ENCODE data around the gene TGOLN2.
"Not testable (repeated sequence)": the region's sequence is repeated elsewhere in the genome, so short reads cannot be mapped to it uniquely, and the experiment has no call there.

Gene TGOLN2

GRCh38 chr2:85340034-85340892 is 12.5 kb upstream of the TGOLN2 start:
- no peak for DNase-seq (ENCODE audit: low read depth)

- no peak for DNase-seq (ENCODE audit: low read depth)
Observed at GRCh38 chr2:85334928-85335327, 7.1 kb upstream of the TGOLN2 start.

GRCh38 chr2:85333877-85334276 is 6.1 kb upstream of the TGOLN2 start:
- DNase-seq (ENCODE audit: low read depth), result not testable (repeated sequence)

DNA sequence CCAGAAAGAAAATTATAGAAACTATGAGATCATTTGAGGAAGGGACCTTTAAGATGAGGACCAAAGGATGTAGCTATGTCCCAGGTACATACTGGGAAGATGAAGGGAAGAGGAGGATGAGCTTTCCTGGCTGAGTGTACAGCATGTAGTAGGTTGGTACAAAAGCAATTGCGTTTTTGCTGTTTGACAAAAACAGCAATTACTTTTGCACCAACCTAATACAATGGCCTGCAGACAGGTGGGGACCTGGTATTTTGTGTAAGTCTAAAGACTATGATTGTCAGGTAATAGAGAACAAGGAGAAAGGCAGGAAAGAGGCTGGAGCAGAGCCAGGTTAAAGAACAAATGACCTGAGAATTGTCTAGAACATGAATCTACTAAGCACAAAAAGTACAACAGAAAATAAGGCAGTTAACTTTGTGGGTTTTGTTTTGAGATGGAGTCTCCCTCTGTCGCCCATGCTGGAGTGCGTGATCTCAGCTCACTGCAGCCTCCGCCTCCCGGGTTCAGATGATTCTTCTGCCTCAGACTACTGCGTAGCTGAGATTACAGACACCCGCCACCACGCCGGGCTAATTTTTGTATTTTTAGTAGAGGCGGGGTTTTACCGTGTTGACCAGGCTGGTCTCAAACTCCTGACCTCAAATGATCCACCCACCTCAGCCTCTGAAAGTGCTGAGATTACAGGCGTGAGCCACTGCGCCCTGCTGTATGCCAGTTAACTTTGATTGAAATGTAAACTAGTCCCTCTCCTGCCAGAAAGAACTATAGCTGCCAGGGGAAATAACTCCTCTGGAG is 3.2 kb upstream of the TGOLN2 start:
- DNase-seq (ENCODE audit: low read depth), result no peak

DNA sequence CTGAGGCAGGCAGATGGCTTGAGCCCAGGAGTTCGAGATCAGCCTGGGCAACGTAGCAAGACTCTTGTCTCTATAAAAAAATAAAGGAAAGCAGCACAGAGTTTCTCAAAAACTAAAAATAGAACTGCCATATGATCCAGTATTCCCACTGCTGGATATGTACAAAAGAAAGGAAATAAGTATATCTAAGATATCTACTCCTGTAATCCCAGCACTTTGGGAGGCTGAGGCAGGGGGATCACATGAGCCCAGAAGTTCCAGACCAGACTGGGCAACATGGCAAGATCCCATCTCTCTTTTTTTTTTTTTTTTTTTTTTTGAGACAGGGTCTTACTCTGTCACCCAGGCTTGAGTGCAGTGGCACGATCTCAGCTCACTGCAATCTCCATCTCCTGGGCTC is 1.9 kb upstream of the TGOLN2 start:
- not testable (repeated sequence) for DNase-seq (ENCODE audit: low read depth)

DNA sequence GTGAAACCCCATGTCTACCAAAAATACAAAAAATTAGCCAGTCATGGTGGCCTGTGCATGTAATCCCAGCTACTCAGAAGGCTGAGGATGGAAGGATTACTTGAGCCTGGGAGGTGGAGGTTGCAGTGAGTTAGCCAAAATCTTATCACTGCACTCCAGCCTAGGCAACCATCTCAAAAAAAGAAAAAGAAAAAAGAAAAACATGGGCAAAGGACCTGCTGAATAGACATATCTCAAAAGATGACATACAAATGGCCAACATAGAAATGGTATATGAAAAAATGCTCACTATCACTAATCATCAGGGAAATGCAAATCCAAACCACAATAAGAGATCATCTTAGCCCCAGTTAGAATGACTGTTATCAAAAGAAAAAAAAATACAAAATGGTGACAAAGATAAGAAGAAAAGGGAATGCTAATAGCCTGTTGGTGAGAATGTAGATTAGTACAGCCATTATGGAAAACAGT is 1.4 kb upstream of the TGOLN2 start:
- DNase-seq (ENCODE audit: low read depth), result no peak

GRCh38 chr2:85327160-85327821 is 498 bp downstream of the TGOLN2 start:
- peak; percentile 24 for DNase-seq (ENCODE audit: low read depth)

- DNase-seq (ENCODE audit: low read depth), result peak; percentile 21
Observed at GRCh38 chr2:85326406-85327159, 1.2 kb downstream of the TGOLN2 start.

GRCh38 chr2:85325466-85325811 is 2.4 kb downstream of the TGOLN2 start:
- DNase-seq (ENCODE audit: low read depth), result no peak

- DNase-seq (ENCODE audit: low read depth), result no peak
Observed at GRCh38 chr2:85324639-85325465, 2.9 kb downstream of the TGOLN2 start.

- DNase-seq (ENCODE audit: low read depth), result not testable (repeated sequence)
Observed at GRCh38 chr2:85323988-85324367, 3.8 kb downstream of the TGOLN2 start.

- no peak for DNase-seq (ENCODE audit: low read depth)
Observed at GRCh38 chr2:85323351-85323987, 4.3 kb downstream of the TGOLN2 start.

DNA sequence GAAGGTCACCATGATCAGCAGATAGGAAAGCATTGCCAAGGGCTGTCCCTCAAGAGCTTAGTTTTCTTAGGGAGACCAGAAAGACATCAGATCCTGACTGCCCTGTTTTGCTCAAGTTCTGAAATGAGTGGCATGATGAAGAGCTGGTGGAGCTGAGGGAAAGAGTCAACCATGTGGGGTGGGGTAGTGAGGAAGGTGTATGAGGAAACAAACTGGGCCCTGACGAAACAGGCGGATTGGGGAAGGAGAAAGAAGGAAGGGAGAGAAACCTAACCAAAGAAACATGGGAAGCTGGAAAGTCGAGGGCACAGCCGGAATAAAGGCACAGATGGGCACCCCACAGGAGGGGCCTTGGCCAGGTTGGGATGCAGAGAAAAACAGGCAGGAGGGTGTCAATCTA is 8.0 kb downstream of the TGOLN2 start:
- no peak for DNase-seq (ENCODE audit: low read depth)

- DNase-seq (ENCODE audit: low read depth), result no peak
Observed at GRCh38 chr2:85318222-85319074, 9.3 kb downstream of the TGOLN2 start.

GRCh38 chr2:85315921-85316320 is 11.9 kb downstream of the TGOLN2 start:
- DNase-seq (ENCODE audit: low read depth), result not testable (repeated sequence)

GRCh38 chr2:85314884-85315242 is 12.9 kb downstream of the TGOLN2 start:
- DNase-seq (ENCODE audit: low read depth), result no peak

GRCh38 chr2:85312404-85312803 is 15.4 kb downstream of the TGOLN2 start:
- no peak for DNase-seq (ENCODE audit: low read depth)

GRCh38 chr2:85310330-85310729 is 17.5 kb downstream of the TGOLN2 start:
- no peak for DNase-seq (ENCODE audit: low read depth)

GRCh38 chr2:85309699-85310321 is 18.0 kb downstream of the TGOLN2 start:
- DNase-seq (ENCODE audit: low read depth), result no peak
